22Rv1 (cell line): Measurements from ENCODE around the gene CSNK2A3.

Experiments used
- H3K27ac ChIP-seq: fragments of 450-650 bp; 2 replicates; pipeline ENCODE4 v1.5.1; 2017
- ZFX ChIP-seq: fragments of 450-650 bp; IDR thresholded peaks from 2 replicates; pipeline ENCODE4 v1.6.1; 2017; ENCODE audit warnings: antibody characterized with exemption, borderline replicate concordance
- TF ChIP-seq, protein P1 (sequence below): fragments of 450-650 bp; IDR thresholded peaks from 2 replicates; pipeline ENCODE4 v1.5.1; 2017; ENCODE audit warnings: mild to moderate bottlenecking

Gene CSNK2A3

GRCh38 chr11:11338304-11338703, 14.7 kb downstream of the CSNK2A3 start:
- H3K27ac ChIP-seq, result no peak overlapping the region
- no peak for TF ChIP-seq ZFX
- TF ChIP-seq, protein P1, sequence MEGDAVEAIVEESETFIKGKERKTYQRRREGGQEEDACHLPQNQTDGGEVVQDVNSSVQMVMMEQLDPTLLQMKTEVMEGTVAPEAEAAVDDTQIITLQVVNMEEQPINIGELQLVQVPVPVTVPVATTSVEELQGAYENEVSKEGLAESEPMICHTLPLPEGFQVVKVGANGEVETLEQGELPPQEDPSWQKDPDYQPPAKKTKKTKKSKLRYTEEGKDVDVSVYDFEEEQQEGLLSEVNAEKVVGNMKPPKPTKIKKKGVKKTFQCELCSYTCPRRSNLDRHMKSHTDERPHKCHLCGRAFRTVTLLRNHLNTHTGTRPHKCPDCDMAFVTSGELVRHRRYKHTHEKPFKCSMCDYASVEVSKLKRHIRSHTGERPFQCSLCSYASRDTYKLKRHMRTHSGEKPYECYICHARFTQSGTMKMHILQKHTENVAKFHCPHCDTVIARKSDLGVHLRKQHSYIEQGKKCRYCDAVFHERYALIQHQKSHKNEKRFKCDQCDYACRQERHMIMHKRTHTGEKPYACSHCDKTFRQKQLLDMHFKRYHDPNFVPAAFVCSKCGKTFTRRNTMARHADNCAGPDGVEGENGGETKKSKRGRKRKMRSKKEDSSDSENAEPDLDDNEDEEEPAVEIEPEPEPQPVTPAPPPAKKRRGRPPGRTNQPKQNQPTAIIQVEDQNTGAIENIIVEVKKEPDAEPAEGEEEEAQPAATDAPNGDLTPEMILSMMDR, result no peak

GRCh38 chr11:11336664-11337063, 16.4 kb downstream of the CSNK2A3 start:
- no peak overlapping the region for H3K27ac ChIP-seq
- TF ChIP-seq, protein P1, result no peak
- no peak for TF ChIP-seq ZFX

- H3K27ac ChIP-seq, result no peak overlapping the region
- TF ChIP-seq ZFX, result no peak
- TF ChIP-seq, protein P1, result no peak
Measured at GRCh38 chr11:11335043-11335442, 18.0 kb downstream of the CSNK2A3 start.

- no peak for TF ChIP-seq ZFX
- TF ChIP-seq, protein P1, result no peak
- no peak overlapping the region for H3K27ac ChIP-seq
Measured at GRCh38 chr11:11334607-11335006, 18.4 kb downstream of the CSNK2A3 start.

- TF ChIP-seq ZFX, result no peak
- TF ChIP-seq, protein P1, result no peak
- H3K27ac ChIP-seq, result no peak overlapping the region
Measured at GRCh38 chr11:11332141-11332710, 20.8 kb downstream of the CSNK2A3 start.

- H3K27ac ChIP-seq, result no peak overlapping the region
- no peak for TF ChIP-seq ZFX
- TF ChIP-seq, protein P1, result no peak
Measured at GRCh38 chr11:11329062-11329806, 23.8 kb downstream of the CSNK2A3 start.

DNA sequence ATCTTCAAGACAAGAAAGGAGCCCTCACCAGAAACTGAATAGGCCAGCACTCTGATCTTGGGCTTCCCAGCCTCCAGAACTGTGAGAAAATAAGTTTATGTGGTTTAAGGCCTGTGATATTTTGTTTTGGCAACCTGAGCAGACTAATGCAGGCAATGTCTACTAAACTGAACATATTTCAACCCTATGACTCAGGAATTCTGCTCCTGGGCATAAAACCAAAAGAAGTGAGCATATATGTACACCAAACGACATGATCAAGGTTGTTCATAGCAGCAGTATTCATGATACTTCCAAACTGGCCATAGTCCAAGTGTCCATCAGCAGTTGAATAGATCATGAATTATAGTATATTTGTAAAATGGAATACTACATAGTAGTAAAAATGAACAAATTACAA, 29.0 kb downstream of the CSNK2A3 start:
- H3K27ac ChIP-seq, result no peak overlapping the region

More for the DNA sequence above, 29.0 kb downstream of the CSNK2A3 start:
- TF ChIP-seq ZFX, result no peak
- TF ChIP-seq, protein P1, result no peak
